OCI-LY1 (cell line): ENCODE measurements around the gene LPO.

Experiments used
- H2AFZ ChIP-seq: fragments of 200-600 bp; sonication (generic), shearing (Covaris generic); 2 replicates; pipeline ENCODE4 v1.6.0; 2014; ENCODE audit warnings: antibody characterized with exemption, mild to moderate bottlenecking, low read length
- H3F3A ChIP-seq: fragments of 200-600 bp; sonication (generic), shearing (Covaris generic); 2 replicates; pipeline ENCODE4 v1.6.0; 2014; ENCODE audit warnings: mild to moderate bottlenecking, antibody characterized with exemption, low read length, moderate library complexity; ENCODE audit not compliant: insufficient read depth
- H3K27ac ChIP-seq: fragments of 200-600 bp; sonication (generic); 2 replicates; pipeline ENCODE4 v1.5.1; 2014; ENCODE audit warnings: low read length, mixed run types, mild to moderate bottlenecking, low read depth; ENCODE audit not compliant: poor library complexity, severe bottlenecking
- H3K27me3 ChIP-seq: fragments of 200-600 bp; sonication (generic); 2 replicates; pipeline ENCODE4 v1.6.0; 2014; ENCODE audit warnings: antibody characterized with exemption, mild to moderate bottlenecking, low read length, moderate library complexity; ENCODE audit not compliant: insufficient read depth
- H3K36me3 ChIP-seq: fragments of 200-600 bp; sonication (generic); 2 replicates; pipeline ENCODE4 v1.6.1; 2014; ENCODE audit warnings: mild to moderate bottlenecking, antibody characterized with exemption, low read length, moderate library complexity, mixed read lengths; ENCODE audit not compliant: insufficient read depth
- H3K4me1 ChIP-seq: fragments of 200-600 bp; sonication (generic); 2 replicates; pipeline ENCODE4 v1.5.1; 2014; ENCODE audit warnings: mild to moderate bottlenecking, low read length, moderate library complexity; ENCODE audit not compliant: insufficient read depth, severe bottlenecking
- H3K4me2 ChIP-seq: fragments of 200-600 bp; sonication (generic), shearing (Covaris generic); 2 replicates; pipeline ENCODE4 v1.6.1; 2014; ENCODE audit warnings: low read length
- H3K4me3 ChIP-seq: fragments of 200-600 bp; sonication (generic); 2 replicates; pipeline ENCODE4 v1.5.1; 2014; ENCODE audit warnings: low read length, low read depth, mild to moderate bottlenecking, mixed read lengths; ENCODE audit not compliant: poor library complexity, severe bottlenecking
- H3K79me2 ChIP-seq: fragments of 200-600 bp; shearing (Covaris generic); 2 replicates; pipeline ENCODE4 v1.6.1; 2016; ENCODE audit warnings: mixed run types, low read length, mixed read lengths; ENCODE audit not compliant: insufficient read depth
- H3K9ac ChIP-seq: fragments of 200-600 bp; sonication (generic), shearing (Covaris generic); 2 replicates; pipeline ENCODE4 v1.6.1; 2014; ENCODE audit warnings: mild to moderate bottlenecking, low read length, mixed read lengths
- H3K9me2 ChIP-seq: fragments of 200-600 bp; sonication (generic), shearing (Covaris generic); 2 replicates; pipeline ENCODE4 v1.6.1; 2014; ENCODE audit warnings: low read depth, mild to moderate bottlenecking, low read length, mixed read lengths
- H3K9me3 ChIP-seq: fragments of 200-600 bp; shearing (Covaris generic); 2 replicates; pipeline ENCODE4 v1.6.1; 2014; ENCODE audit warnings: low read length, mixed read lengths
- H4K20me1 ChIP-seq: fragments of 200-600 bp; sonication (generic), shearing (Covaris generic); 2 replicates; pipeline ENCODE4 v1.6.0; 2016; ENCODE audit warnings: mild to moderate bottlenecking, low read length; ENCODE audit not compliant: insufficient read depth
- CTCF ChIP-seq: fragments of 200-600 bp; sonication (generic), shearing (Covaris generic); IDR thresholded peaks from 2 replicates; pipeline ENCODE4 v1.5.1; 2017; ENCODE audit warnings: mild to moderate bottlenecking, antibody characterized with exemption, low read length, moderate library complexity, mixed read lengths
- EZH2 ChIP-seq: fragments of 200-600 bp; sonication (generic), shearing (Covaris generic); IDR thresholded peaks from 2 replicates; pipeline ENCODE4 v1.8.0; 2017; ENCODE audit warnings: borderline replicate concordance, mixed run types, mild to moderate bottlenecking, antibody characterized with exemption, low read length, moderate library complexity, mixed read lengths

LPO gene

DNA sequence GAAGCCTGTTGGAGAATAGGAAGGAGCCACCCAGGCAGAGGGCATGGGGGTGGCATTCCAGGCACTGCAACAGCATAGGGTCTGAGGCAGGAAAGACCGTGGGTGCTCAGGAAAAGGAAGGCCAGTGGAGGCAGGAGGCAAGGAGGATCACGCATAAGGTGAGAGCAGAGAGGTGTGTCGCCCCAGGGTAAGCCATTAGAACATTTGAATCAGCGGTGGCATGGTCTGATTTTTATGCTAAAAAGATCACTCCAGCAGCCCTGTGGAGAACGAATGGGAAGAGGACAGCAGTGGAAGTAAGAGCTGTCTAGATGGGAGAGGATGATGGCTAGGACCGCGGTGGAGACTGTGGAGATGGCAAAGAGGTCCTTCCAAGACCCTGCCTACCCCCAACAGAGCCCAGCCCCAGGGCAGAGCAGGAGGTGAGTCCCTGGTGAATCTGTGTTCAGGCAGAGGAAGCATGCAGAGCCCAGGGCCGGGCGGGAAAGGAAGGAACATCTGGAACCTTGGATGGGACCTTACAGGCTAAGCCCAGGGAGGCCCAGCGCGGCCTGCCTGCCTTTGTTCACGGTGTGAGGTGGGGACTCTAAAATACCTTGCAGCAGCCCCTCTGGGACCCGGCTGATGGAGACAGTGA is 7.8 kb downstream of the LPO start:
- no peak overlapping the region for H2AFZ ChIP-seq
- H3K79me2 ChIP-seq = no peaks in the 10 kb centered on the region
- H3K4me2 ChIP-seq = no peak overlapping the region
- no peak overlapping the region for H3K9ac ChIP-seq
- H3K9me2 ChIP-seq = no peaks in the 10 kb centered on the region
- no peaks in the 10 kb centered on the region for H3F3A ChIP-seq
- no peaks in the 10 kb centered on the region for H3K9me3 ChIP-seq
- no peaks in the 10 kb centered on the region for H4K20me1 ChIP-seq
- H3K27me3 ChIP-seq = peaks cover 15% of the 10 kb centered on the region
- peaks cover 4% of the 10 kb centered on the region for H3K4me1 ChIP-seq
- TF ChIP-seq EZH2 (no peak), CTCF (no peak)
- H3K27ac ChIP-seq = no peak overlapping the region
- no peak overlapping the region for H3K4me3 ChIP-seq
- no peaks in the 10 kb centered on the region for H3K36me3 ChIP-seq

DNA sequence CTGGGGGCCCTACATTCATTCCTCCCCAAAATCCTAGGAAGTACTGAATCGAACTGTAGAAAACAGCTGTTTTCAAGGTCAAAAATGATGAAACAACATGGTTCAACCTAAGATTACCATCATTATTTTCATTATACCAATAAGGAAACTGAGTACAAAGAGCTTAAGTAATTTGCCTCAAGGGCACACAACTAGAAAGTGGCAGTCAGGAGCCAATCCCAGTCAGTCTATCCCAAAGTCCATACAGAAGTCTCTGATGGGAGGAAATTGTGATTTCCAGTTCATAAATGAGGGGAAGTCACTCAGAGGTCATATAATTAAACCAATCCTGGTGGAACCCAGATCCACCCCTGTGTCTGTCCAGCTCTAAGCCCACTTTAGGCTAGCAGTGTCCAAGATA is 8.4 kb downstream of the LPO start:
- peaks cover 15% of the 10 kb centered on the region for H3K27me3 ChIP-seq
- H3F3A ChIP-seq = no peaks in the 10 kb centered on the region
- TF ChIP-seq CTCF (no peak), EZH2 (no peak)
- H3K9me3 ChIP-seq = no peaks in the 10 kb centered on the region
- H3K36me3 ChIP-seq = no peaks in the 10 kb centered on the region
- H3K9me2 ChIP-seq = no peaks in the 10 kb centered on the region
- no peak overlapping the region for H3K4me3 ChIP-seq
- no peak overlapping the region for H3K9ac ChIP-seq
- no peaks in the 10 kb centered on the region for H3K79me2 ChIP-seq
- H2AFZ ChIP-seq = no peak overlapping the region
- no peak overlapping the region for H3K4me2 ChIP-seq
- H3K27ac ChIP-seq = no peak overlapping the region
- peaks cover 4% of the 10 kb centered on the region for H3K4me1 ChIP-seq
- no peaks in the 10 kb centered on the region for H4K20me1 ChIP-seq

GRCh38 chr17:58247511-58248363 is 9.4 kb downstream of the LPO start:
- Histone ChIP-seq H2AFZ (no peak overlapping the region), H3K36me3 (no peaks in the 10 kb centered on the region), H3K4me3 (no peak overlapping the region), H3K9ac (no peak overlapping the region), H3K27me3 (peaks cover 14% of the 10 kb centered on the region), H3F3A (no peaks in the 10 kb centered on the region), H3K79me2 (no peaks in the 10 kb centered on the region), H3K4me1 (peaks cover 4% of the 10 kb centered on the region), H3K9me3 (no peaks in the 10 kb centered on the region), H4K20me1 (no peaks in the 10 kb centered on the region), H3K9me2 (no peaks in the 10 kb centered on the region), H3K27ac (no peak overlapping the region), H3K4me2 (no peak overlapping the region)
- TF ChIP-seq EZH2 (no peak), CTCF (no peak)
